Measurements from ENCODE around the gene PDE6D.

Gene PDE6D

GRCh38 chr2:231780909-231781797 is at the start of gene PDE6D:
Gene PDE6D (minus strand): TSS chr2:231781282. CDS start chr2:231781114, 168 bp downstream.
- TF ChIP-seq CTCF (IDR thresholded peaks at IDR 0.05; ENCODE audit: insufficient read depth, low read depth, low read length, missing control alignments) = no peak
- DNase-seq (ENCODE audit: low read depth) = peak; percentile 99
- peak within 1 kb of the TSS; percentile 83 for H3K4me3 ChIP-seq (ENCODE audit: low read depth, low read length)

GRCh38 chr2:231821908-231822307 is 40.8 kb upstream of the PDE6D start:
- no peak overlapping the region for H3K4me3 ChIP-seq (ENCODE audit: low read depth, low read length)
- DNase-seq (ENCODE audit: low read depth) = no peak
- TF ChIP-seq CTCF (IDR thresholded peaks at IDR 0.05; ENCODE audit: insufficient read depth, low read depth, low read length, missing control alignments) = no peak

- no peak for TF ChIP-seq CTCF (IDR thresholded peaks at IDR 0.05; ENCODE audit: insufficient read depth, low read depth, low read length, missing control alignments)
- DNase-seq (ENCODE audit: low read depth) = no peak
- no peak overlapping the region for H3K4me3 ChIP-seq (ENCODE audit: low read depth, low read length)
Measured at GRCh38 chr2:231820786-231821303, 39.8 kb upstream of the PDE6D start.

GRCh38 chr2:231819447-231820042 is 38.5 kb upstream of the PDE6D start:
- no peak for DNase-seq (ENCODE audit: low read depth)
- no peak overlapping the region for H3K4me3 ChIP-seq (ENCODE audit: low read depth, low read length)
- no peak for TF ChIP-seq CTCF (IDR thresholded peaks at IDR 0.05; ENCODE audit: insufficient read depth, low read depth, low read length, missing control alignments)

GRCh38 chr2:231816327-231817026 is 35.4 kb upstream of the PDE6D start:
- H3K4me3 ChIP-seq (ENCODE audit: low read depth, low read length) = no peak overlapping the region
- no peak for DNase-seq (ENCODE audit: low read depth)
- TF ChIP-seq CTCF (IDR thresholded peaks at IDR 0.05; ENCODE audit: insufficient read depth, low read depth, low read length, missing control alignments) = no peak

- no peak for DNase-seq (ENCODE audit: low read depth)
- H3K4me3 ChIP-seq (ENCODE audit: low read depth, low read length) = no peak overlapping the region
- no peak for TF ChIP-seq CTCF (IDR thresholded peaks at IDR 0.05; ENCODE audit: insufficient read depth, low read depth, low read length, missing control alignments)
Measured at GRCh38 chr2:231810905-231811304, 29.8 kb upstream of the PDE6D start.

Measured in GM12865 (cell line).